ENCODE data around the gene STK10.

The STK10 gene

GRCh38 chr5:172009536-172010270 lies 178.3 kb downstream of the STK10 start:
- TF ChIP-seq ZFX (IDR thresholded peaks at IDR 0.05) (no peak), CTCF (conservative IDR thresholded peaks at IDR 0.05) (no peak)
- no peak overlapping the region for H3K27ac ChIP-seq

- H3K27ac ChIP-seq, result no peak overlapping the region
- TF ChIP-seq CTCF (conservative IDR thresholded peaks at IDR 0.05) (no peak), ZFX (IDR thresholded peaks at IDR 0.05) (no peak)
Observed at GRCh38 chr5:172008689-172009141, 179.3 kb downstream of the STK10 start.

DNA sequence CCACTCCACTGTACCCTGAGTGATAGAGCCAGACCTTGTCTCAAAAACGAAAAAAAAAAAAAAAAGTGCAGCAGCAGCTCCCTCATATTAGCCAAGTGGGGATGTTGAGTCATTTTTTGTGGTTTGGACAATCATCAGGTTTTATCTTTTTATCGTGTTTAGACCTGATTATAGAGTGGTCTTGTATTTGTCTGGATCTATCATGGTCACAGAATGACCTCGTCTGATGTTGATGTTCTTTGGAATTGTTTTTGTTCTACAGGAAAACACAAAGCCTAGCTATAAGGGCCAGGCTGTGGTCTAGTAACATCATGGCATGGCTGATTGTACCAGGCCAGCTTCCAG lies 179.9 kb downstream of the STK10 start:
- H3K27ac ChIP-seq, result peak overlapping the region; percentile 97
- TF ChIP-seq CTCF (conservative IDR thresholded peaks at IDR 0.05) (no peak), ZFX (IDR thresholded peaks at IDR 0.05) (no peak)

DNA sequence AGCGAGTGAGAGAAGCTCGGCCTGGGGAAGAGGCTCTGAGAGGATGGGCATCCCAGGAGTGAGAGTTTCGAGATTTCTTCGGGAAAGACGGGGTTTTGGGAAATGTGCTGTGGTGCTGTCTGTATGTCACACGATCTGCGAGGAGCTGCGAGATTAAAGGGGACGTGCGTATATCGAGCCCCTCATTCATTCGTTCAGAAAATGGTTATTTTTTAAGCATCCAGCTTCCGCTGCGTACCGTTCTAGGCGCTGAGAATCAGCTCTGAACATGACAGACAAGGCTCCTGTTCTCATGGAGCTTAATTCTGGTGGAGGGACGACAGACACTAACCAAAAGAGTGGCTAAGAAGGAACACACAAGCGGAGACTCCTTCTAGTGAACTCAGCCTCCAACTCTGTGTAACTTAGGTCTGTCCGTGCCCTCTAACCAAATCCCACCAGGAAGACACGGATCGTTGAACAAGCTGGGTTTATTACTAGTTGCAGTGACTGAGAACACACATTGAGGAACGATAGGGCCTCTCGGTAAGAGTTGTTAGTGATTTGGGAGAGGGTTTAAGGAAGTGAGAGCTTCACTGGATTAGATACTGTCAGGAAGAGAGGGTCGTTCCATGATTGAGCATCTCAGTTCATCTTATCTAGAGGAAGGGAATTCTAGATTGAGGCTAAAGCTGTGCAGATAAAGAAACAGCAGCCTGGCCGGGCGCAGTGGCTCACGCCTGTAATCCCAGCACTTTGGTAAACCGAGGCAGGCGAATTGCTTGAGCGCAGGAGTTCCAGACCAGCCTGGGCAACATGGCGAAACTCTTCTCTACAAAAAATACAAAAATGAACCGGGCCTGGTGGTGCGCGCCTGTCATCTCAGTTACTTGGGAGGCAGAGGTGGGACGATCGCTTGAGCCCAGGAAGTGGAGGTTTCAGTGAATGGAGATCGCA lies 180.6 kb downstream of the STK10 start:
- TF ChIP-seq ZFX (IDR thresholded peaks at IDR 0.05) (no peak), CTCF (conservative IDR thresholded peaks at IDR 0.05) (no peak)
- peak overlapping the region; percentile 97 for H3K27ac ChIP-seq

GRCh38 chr5:172006321-172007174 lies 181.5 kb downstream of the STK10 start, which contains the start of gene FBXW11:
Gene FBXW11, minus strand, starts transcription at chr5:172006638. Its CDS starts 136 bp downstream, at chr5:172006502.
- peak within 1 kb of the TSS; percentile 97 for H3K27ac ChIP-seq
- TF ChIP-seq CTCF (conservative IDR thresholded peaks at IDR 0.05) (no peak), ZFX (IDR thresholded peaks at IDR 0.05) (peak; percentile 96)

DNA sequence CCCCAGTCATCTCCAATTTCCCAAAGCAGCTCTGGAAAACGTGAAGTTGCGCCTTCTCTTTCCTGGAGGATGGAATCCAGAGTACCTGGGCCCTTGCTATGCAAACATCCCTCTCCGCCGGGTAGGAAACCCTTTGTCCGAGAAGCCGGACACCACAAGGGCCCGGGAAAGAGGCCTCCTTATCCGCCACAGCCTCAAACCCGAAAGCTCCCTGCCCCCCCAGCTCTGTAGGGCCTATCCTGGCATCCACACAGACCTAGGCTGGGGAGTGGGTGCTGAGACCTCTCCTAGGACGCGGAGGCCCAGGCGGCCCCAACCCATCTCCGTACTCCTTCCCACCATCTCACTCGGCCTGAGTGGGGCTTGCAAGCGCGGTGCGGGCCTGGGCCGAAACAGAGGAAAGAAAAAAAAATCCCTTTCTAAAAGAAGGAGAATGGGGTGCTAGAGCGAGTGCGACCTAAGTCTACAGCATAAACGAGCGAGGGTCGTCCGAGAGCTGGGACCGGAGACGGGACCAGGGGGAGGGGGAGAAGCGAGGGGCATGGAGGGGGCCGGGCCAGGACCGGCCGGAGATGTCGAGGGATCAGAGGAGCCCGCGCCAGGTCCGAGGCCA lies 182.2 kb downstream of the STK10 start:
- H3K27ac ChIP-seq, result peak overlapping the region; percentile 97
- TF ChIP-seq CTCF (conservative IDR thresholded peaks at IDR 0.05) (no peak), ZFX (IDR thresholded peaks at IDR 0.05) (no peak)
